GM21381 (cell line): Measurements from ENCODE around the gene MS4A10.

Experiments used
- ATAC-seq: cut with Tn5 transposase; IDR thresholded peaks from one replicate; pipeline ENCODE4 v1.9.1; 2021; ENCODE audit warnings: mild to moderate bottlenecking, moderate library complexity; ENCODE audit not compliant: unreplicated experiment

The MS4A10 gene

DNA sequence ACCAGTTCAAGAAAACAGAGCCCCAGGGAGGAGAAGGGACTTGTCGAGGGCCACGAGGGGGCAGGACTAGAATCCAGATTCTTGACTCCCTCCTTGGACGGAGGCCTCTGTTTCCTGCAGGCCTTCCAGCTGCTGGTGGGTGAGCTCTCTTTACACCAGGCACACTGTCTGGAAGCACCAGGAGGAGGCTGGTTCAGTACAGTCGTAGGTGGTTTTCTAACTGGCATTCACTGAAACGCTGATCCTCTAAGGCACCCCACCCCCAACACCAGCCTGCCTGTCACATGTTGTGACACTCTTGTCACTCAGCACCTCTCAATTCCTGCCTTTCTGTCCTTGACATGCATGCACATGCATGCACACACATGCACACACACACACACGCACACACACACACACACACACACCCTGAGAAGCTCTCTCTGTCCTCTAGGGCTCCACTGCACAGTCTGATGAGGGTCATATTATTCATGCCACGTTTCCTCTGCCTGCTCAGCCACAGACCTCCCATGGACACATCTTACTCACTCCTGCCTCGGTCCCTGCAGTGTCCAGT is 751 bp downstream of the MS4A10 start:
- no peak for ATAC-seq

DNA sequence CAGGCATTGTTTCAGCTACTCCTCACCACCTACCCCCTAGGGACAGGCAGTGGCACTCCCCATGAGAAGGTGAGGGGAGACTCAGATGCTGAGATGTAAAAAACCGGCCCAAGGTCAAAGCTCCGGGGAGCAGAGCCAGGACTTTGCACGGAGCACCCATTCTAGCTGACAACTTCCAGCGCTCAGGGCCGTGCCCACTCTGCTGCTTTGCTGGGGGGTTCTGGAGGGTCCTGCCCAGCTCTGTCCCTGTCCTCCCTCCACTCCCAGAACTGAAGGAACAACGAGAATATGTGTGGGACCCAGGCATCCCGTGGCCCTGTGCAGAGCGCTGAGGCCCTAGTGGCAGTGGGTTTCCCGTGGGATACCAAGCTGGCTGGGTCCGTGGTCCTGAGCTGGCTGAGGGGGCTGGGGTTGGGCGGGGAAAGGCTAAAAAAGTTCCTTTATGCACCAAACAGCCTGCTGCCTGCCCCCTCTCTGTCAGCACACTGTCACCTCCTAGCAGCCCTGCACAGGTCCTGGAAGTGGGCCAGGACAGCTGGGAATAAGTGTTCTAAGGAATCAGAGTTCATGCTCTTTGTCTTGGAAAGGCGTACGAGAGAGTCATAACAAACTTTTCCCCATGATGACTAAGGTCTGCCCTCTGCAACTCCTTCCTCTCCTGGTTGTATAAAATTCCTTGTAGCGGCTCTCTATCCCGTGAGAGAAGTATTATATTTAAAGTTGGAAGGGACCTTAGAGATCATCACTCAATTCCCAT is 1.9 kb downstream of the MS4A10 start:
- no peak for ATAC-seq

DNA sequence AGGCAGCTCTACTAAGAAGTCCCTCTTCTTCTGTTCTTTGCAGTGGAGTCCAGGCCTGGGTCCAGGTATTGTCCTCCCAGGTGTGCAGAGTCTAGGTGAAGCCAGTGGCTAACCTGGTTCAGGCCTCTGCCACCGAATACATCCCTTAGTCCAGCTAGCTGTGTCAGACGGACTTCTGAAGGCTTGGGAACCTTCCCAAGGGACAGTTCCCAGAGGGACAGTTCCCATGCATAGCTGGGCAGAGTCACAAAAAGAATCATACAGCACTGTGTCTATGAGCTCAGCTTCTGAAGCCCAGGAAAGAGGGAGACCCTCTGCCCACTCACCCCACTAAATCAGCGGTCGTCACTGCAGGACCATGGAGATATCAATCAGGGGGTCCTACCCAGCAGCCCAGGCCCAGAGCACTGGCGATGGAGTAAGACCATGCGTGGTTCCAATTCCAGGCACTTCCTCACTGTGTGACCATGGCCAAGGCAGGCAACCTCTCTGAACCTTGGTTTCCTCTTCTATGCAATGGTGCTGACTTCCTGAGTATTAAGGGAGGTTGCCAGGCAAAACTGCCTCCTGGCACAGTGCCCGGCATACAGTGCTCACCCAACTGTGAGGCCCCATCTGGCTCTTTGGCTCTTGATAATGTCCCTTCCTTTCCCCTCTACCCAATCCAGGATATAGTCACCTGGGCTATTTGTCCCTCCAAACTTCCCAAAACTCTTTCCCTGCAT is 3.4 kb downstream of the MS4A10 start:
- ATAC-seq = no peak

DNA sequence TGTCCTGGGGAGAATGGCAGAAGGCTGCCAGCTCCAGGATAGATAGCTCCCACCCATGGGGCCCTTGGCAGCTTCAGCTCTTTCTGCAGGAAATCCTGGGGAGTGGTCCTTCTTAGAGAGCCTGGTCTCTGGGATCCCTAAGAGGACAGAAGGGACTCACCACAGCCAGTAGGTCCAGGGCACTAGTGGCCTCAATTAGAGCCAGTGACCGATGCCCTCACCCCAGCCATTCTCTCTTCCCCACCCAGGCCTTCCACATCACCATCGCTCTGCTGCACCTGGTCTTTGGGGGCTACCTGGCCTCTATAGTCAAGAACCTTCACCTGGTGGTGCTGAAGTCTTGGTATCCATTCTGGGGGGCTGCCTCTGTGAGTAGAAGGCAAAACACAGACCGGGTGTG is 5.6 kb downstream of the MS4A10 start:
- ATAC-seq = no peak

DNA sequence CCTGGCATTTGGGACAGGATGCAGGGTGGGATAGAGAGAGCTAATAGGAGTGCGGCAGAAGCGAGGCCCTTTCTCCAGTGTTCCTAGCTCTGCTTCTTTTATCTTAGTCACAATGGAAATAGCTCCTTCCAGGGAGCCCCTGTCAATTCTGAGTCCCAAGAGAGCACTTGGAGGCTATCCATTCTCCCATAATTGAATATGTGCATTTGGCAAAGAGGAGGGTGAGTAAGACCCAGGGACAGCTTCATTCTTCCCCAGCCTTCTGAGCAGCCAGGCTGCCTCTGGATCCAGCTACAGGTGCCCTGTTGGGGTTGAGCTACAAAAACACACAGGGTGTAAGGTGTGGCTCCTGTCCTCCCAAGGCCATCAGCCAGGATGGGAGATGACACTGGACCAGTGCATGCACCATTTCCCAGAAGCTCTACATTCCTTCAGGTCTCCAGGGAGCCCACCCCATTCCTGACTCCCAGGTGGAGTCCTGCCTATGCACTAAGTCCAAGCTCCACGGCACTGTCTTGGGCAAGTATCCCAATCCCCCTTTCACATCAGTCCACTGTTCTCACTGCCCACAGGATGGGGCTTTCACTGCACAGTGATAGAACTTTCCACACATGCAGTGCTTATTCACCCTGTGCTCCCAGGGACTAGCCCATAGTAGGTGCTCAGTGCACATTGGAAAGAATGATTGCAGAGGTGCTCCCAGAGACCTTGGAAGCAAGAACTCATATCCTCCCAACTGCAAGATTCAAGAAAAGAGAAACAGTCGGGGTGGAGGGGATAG is 6.2 kb downstream of the MS4A10 start:
- no peak for ATAC-seq

DNA sequence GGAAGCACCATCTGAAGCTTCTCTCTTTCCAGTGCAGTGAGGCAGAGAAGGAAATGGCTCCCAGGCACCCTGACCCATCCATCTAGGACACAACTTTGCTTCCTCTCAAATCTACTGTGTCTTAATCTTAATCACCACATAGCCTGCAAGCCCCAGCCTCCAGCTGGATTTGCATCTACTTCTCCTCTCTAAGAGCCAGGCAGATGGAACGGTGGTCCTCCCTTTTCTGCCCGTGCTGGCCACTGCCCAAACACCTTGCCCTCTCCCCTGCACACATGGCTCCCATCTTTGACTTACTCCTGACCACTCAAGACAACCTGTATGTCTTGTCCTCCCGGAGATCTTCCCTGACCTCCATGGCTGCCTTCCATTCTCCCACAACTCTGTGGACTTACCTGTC is 7.4 kb downstream of the MS4A10 start:
- no peak for ATAC-seq

DNA sequence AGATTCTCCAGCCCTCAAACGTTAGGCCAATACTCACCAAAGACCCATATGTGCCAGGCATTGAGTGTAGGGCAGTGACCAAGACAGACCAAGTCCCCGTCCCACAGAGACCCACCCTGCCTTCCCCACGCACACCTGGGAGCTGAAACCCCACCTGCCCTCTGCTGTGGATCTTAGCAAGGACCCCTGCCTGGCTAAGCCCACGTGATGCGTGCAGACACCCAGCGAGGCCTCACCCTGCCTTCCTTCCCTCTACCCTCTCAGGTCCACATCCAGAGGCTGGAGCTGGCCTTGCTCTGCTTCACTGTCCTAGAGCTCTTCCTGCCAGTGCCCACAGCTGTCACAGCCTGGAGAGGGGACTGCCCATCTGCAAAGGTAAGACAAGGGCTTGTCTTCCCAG is 10.2 kb downstream of the MS4A10 start:
- no peak for ATAC-seq

DNA sequence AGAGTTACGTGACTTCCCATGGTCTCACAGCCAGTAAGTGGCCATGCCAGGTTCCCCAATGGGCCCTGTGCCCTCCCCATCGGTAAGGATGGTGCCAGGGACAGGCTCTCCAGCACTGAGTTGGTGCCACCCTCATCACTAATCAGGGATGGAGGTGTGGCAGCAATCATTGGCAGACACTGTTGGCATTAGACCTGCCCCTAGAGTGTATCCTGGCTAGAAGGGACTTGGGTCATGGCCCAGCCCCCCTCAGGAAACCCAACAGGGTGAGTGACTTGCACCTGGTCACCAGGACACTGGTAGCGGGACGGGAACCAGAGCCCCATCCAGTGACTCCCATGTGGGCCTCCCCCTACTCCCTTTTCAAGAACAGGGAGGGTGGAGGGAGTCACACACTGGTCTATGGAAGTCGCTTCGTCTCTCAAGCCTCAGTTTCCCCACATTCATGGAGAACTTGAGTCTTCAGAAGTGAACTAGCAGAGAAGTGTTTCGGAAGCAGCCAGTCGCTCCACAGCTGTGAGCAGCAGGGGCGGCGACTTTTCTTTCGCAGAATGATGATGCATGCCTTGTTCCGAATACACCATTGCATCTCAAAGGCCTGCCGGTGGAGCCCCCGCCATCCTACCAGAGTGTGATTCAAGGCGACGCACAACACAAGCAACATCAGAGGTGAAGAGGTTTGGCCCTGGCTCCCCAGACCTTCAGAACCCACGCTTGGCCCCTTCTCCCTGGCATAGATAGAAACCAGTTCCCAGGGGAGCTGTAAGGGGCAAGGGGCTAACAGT is 12.9 kb downstream of the MS4A10 start:
- no peak for ATAC-seq

DNA sequence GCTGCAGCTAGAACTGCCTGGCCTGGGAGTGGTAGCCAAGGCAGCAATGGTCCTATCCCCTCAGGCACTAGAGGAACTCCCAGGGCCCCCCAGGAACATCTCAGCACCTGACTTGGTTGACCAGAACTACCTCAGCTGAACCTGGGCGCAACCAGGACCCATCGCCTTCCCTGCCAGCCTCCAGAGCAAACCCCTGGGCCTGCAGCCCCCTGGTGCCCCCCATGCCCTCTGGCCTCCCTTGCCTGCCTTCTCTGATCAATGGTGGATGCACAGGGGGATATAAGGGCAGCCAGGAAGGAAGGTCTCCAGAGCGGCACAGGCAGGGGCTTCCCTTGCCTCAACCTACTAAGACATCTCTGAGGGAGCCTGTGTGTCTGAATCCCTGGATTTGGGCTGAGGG is 13.5 kb downstream of the MS4A10 start:
- no peak for ATAC-seq

DNA sequence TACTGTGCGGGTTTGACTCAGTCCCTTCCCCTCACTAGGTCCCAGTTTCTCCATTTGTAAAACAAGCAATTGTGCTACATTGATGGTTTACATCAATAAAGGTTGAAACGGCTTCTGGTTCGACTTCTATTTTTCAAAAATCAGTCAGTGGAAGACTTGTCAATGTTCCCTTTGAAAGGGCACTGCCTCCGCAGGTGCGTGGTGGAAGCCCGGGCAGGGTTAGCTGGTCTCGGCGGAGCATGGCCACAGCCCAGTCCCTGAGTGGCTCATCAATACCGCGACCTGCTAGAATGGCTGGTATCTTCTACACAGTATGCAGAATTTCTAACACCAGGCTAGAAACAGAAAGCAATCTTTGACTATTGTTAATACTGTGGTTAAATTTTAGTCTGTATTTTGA is 16.1 kb downstream of the MS4A10 start:
- no peak for ATAC-seq

DNA sequence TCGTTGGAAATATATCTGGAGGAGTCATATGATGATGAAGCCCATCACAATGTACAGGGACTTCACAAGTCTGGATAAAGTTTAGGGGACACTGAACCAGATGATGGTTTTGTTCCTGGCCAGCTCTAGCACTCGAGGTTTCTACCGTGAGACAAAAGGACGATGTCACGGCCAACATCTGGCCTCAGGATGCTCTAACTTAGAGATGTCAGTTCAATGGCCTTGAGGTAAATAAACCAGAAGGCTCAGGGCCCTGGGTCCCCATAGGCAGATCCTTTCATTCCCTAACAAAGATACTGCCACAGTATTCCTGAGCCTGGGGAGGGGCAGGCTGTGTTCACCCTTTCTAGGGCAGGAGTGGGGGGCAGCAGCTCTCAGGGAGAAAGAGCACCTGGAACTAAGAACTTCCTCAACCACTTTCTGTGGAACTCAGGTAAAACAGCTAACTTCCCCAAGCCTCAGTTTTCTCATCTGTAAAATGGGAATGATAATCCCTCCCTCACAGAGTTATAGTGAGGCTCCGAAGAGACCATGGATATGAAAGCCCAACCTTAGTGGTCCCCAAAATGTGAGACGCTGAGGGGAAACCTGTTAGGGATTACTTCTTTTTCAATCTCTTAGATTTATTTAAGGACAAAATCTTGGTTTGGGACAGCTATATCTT is 18.3 kb downstream of the MS4A10 start:
- ATAC-seq = no peak

DNA sequence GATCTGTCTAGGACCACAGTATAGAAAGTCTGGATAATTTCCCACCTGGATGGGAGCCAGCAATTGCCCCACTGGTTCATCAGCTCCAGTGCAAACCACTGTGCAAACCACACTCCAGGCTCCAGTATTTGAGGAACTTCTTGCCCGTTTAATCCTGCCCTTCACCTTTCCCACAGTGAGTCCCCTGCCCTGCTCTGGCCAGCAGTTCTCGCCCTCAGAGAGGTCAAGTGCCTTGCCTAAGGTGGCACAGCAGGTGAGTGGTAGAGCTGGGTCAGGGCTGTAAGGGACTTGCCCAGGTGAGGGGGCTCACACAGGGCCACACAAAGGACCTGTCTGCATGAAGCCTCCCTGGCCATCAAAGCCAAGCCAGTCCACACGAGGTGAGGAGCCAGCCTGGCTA is 24.1 kb downstream of the MS4A10 start:
- no peak for ATAC-seq

DNA sequence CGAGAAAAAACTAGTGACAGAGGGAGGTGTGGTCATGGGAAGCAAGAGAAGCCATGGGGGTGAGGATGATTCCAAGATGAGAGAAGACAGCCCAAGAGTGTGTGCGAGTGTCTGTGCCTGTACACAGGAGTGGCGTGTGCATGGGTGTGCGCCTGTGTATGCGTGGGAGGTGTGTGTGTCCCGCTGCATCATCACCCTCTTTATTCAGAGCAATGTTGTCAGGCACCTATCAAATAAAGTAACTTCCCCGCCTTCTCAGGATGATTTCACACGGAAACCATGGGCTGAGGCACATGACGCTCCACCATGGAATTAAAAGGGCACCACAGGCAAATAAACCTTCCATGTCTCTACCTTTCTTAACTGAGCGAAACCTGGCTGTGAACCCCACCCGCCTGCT is 24.6 kb downstream of the MS4A10 start:
- no peak for ATAC-seq

DNA sequence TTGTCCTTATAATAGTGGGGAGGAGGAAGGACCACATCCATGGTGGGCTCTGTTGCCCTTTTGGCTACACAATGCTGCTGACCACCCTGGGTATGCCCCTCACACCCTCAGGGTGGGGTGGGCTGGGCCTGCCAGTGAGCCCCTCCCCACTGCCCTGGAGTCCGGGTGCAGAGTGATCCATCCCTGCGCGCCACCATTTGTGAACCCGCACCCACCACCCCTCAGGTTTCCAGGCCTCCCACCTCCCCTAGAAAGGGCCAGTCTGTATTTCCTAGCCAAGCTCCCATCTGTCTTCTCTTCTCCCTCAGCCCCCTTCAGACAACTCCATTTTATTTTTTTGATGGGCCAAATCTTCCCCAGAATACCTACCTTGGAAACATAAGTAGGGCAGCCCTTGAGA is 25.0 kb downstream of the MS4A10 start:
- no peak for ATAC-seq

DNA sequence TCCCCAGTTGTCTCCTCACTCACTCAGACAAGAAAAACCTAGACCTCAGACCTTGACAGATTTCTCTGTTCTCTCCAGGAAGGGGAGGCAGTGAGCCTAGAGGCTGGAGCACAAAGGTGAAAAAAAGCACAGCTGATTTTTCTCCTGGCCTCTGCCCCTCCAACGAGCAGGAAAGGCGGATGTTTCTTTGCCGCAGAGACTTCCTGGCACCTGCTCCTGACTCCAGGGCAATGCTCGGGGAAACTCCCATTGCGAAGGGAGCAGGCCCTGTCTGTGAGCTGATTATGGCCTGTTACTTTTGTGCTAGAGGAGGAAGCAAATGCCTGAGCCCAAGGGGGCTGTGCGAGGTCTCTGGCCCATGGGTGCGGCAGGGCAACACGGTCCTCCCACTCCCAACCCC is 25.4 kb downstream of the MS4A10 start:
- no peak for ATAC-seq

DNA sequence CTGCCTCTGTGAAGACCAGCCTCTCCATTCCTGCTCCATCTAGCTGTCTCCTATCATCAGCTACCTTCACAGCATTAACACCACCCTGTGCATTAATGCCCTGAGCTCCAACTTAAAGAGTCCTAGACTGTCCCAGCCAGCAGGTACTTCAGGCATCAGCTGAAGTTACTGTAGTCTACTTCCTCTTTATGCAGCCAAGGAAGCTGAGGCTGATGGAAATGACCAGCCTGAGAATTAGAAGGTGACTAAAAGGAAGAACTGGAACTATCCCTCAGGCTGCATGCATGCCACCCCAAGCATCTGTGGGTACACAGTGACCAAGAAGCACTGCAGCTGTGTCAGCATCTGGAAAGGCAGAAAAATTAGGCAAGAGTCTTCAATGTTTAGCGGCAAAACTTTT is 28.2 kb downstream of the MS4A10 start:
- ATAC-seq = no peak

DNA sequence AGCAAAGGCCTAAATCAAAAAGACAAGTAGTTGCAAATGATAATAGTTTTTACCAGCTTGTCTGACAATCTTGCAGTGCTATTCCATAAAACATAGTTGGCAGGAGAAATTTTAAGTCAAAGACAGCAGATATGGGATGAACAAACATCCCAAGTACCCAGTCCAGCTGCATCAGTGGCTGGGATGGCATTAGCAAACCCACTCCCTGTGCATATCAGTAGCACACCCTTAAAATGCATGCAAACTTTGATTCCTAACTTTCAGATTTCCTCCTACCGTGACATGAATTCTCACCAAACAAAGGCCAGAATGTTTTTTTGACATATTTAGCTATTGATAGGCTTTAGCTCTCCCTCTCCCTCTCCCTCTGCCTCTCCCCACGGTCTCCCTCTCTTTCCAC is 29.0 kb downstream of the MS4A10 start:
- ATAC-seq = no peak

DNA sequence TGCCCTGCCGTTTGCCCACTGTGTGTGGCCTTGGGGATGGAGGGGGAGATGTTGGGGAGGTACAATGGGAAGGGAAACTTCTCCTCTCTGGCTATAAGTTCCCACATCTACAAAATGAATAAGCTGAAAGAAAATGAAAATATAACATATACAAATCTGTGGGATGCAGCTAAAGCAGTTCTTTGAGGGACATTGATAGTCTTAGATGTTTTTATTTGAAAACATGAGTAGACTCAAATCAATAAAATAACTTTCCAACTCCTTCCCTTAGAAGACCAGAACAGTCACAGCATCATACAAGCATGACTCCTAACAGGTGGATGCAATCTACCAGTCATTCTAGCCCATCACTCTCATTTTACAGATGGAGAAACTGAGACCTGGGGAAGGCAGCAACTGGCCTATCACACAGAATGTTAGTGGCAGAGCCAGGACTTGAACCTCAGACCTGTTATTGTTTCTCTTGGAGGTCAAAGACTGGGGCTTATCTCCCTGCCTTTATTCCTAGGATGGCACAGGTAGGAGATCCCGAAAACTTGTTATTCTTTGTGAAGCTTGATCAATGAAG is 31.5 kb downstream of the MS4A10 start:
- ATAC-seq = no peak

DNA sequence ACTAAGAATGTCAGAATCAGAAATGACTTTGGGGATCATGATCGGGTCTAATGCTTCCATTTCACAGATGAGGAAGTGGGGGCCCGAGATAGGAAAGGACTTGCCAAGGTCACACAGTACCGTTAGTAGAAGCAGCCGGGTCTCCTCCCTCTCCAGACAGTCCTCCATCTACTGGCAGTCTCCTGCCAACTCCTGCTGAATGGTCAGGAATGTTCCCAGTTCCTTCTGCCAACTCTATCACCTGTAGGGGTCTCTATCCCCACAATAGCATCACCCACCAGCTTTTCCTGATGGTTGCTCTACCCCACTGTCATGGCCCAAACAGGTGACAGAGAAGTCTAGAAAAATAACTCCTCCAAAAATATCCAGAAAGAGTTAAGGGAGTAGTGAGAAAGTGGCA is 32.9 kb downstream of the MS4A10 start:
- ATAC-seq = no peak
